GM10266 (cell line): ENCODE data around the gene TCTA.
A peak's percentile ranks its signal among the peaks of the same experiment; 100 is the strongest.

ENCODE experiments used
- DNase-seq: peaks from one replicate; pipeline ENCODE4 v3.0.0; 2012; ENCODE audit errors: extremely low spot score
- CTCF ChIP-seq: IDR thresholded peaks from 2 replicates; pipeline ENCODE4 v1.5.1; 2012; ENCODE audit warnings: mild to moderate bottlenecking, low read depth; ENCODE audit not compliant: control insufficient read depth, insufficient read depth; ENCODE audit errors: missing control alignments

The TCTA gene

GRCh38 chr3:49411968-49412631, at the start of gene TCTA, which contains the start of gene RHOA:
TSS of gene TCTA (plus strand) at chr3:49412423. CDS start at chr3:49412427, 4 bp downstream.
TSS of gene RHOA (minus strand) at chr3:49411976. CDS start at chr3:49375589, 36,387 bp downstream.
- DNase-seq: peak; percentile 99
- TF ChIP-seq CTCF: no peak

- no peak for DNase-seq
- no peak for TF ChIP-seq CTCF
Observed at GRCh38 chr3:49362561-49362960, 49.7 kb upstream of the TCTA start.

GRCh38 chr3:49370585-49371290, 41.5 kb upstream of the TCTA start:
- no peak for DNase-seq
- no peak for TF ChIP-seq CTCF

- TF ChIP-seq CTCF: no peak
- DNase-seq: no peak
Observed at GRCh38 chr3:49371946-49372345, 40.3 kb upstream of the TCTA start.

GRCh38 chr3:49377483-49377882, 34.7 kb upstream of the TCTA start:
- no peak for TF ChIP-seq CTCF
- no peak for DNase-seq

- DNase-seq: no peak
- TF ChIP-seq CTCF: no peak
Observed at GRCh38 chr3:49378249-49378895, 33.9 kb upstream of the TCTA start.
